GM12872 (cell line): Measurements from ENCODE around the gene COBLL1.

Source experiments
- CTCF ChIP-seq: IDR thresholded peaks from 3 replicates; pipeline ENCODE4 v1.5.1; 2011; ENCODE audit warnings: low read depth, mild to moderate bottlenecking, low read length, moderate library complexity; ENCODE audit not compliant: insufficient read depth

Gene COBLL1

DNA sequence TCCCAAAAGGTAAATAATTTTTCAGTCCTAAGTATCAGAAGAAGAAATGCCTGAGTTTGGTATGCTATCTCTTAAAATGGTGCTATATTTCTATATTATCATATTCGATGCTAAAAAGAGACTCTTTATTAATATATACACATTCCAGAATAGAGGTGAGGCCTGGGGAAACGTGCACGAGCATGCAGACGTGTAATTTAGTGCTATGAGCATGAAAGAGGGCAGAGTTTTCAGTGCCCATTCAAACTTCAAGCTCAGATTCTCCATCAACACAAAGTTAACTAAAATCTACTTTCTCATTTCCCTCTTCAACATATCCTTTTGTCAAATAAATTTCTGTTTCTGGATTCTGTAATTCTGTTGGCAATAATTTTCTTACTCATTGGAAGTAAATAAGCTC is 5.7 kb upstream of the COBLL1 start:
- TF ChIP-seq CTCF, result no peak

DNA sequence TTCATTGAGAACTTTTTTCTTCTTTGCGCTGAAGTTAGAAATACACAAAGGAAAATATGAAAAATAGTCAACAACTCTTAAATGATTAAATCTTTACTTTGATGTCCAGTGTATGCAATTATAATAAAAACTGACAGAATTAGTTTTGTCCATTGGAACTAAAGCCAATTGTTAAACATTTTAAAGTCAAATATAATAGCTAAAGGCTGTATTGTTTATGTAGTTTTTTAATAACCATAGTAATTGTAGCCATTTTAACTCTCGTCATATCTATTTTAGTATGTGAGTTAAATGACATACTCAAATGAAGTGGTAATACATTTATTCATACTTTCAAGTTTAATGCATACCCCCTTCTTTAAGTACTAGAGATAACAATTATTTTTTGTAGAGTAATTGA is 4.7 kb upstream of the COBLL1 start:
- TF ChIP-seq CTCF, result no peak

DNA sequence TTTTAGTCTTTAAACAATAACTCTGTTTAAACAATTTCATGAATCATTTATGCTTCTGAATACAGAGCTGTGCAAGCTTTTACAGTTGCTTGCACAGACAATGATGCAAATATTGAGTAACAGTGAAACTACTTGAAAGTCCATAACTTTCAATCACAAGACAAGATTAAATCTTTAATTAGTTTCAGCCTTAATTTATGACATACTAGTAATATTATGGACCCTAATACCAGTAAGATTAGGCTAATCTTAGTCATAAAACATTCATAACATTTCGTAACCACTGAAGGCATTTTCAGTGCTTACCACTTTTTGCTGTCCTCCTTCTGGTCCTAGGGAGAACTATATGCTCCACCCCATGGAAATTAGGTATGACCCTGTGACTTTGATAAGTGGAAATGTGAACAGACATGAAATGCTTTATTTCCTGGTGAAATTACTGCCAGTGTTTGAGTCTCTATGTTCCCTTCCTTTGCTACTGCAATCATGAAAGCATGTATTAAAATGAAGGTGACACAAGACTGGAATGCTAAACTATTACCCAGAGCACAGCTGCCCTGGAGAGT is 1.8 kb upstream of the COBLL1 start:
- no peak for TF ChIP-seq CTCF

DNA sequence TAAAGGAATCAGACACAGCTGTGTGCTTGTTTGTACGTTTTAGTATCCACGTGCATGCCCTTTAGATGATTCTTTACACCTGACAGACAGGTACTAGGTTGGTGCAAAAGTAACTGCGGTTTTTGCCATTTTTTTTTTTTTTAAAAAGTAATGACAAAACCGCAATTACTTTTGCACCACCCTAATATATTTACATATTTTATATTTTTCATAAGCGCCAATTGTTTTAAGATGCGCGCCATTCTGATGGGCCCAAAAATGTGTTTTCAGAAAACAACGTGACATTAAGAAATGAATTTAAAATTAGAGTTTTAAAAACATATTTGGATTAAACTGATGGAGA is 972 bp upstream of the COBLL1 start:
- no peak for TF ChIP-seq CTCF

GRCh38 chr2:164840930-164841718 is 499 bp downstream of the COBLL1 start:
- TF ChIP-seq CTCF, result no peak

DNA sequence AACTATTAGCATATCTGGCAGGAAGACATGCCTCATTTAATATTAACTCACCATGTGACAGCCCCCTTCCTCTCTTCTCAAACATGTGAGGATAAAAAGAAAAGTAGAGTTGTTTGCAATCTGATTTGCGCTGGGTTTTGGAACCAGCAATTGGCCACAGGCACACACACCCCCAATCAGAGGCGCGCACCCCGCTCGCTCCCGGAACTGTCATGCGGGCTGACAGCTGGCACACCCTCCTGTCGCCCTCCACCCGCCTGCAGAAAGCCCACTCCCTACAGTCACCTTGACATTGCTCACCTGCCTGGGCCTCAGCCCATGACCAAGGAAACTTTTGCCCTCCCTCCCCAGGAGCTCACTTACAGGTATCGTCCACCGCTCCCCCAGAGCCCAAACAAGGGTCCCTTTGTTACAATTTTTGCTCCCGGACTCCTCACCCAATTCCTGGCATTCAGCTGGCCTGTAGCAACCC is 1.1 kb downstream of the COBLL1 start:
- TF ChIP-seq CTCF, result no peak

- no peak for TF ChIP-seq CTCF
Measured at GRCh38 chr2:164839914-164840457, 1.6 kb downstream of the COBLL1 start.
